ENCODE measurements around the gene ZDHHC12. TPM values are rescaled to one million over a fixed set of nuclear protein-coding genes. Genes with fewer than 3 reads are reported as not detected.

ZDHHC12 gene
- total and polyA plus RNA-seq, 7 experiments from 2014 or later, result 21.2 to 74.2 (median 27.7) TPM

- Mint-ChIP-seq H3K9me3 (no peaks in the 10 kb centered on the region), H3K4me3 (no peak overlapping the region), H3K27ac (no peak overlapping the region), H3K4me1 (peaks cover 0 to 15% (median 4%) of the 10 kb centered on the region in 7 donors), H3K36me3 (peaks cover 0 to 19% (median 0%) of the 10 kb centered on the region in 5 donors), H3K27me3 (no peaks in the 10 kb centered on the region)
- Histone ChIP-seq H3K27ac (ENCODE audit: low read depth, low read length) (no peak overlapping the region), H3K27me3 (ENCODE audit: control insufficient read depth in 2 of 2, insufficient read depth in 2 of 2, low read length in 2 of 2) (no peaks in the 10 kb centered on the region), H3K36me3 (ENCODE audit: control insufficient read depth in 2 of 3, insufficient read depth in 3 of 3, low read length in 3 of 3) (peaks cover 0 to 56% (median 6%) of the 10 kb centered on the region in 3 experiments), H3K4me3 (ENCODE audit: low read length) (no peak overlapping the region), H3K9me3 (ENCODE audit: control insufficient read depth in 2 of 3, low read length in 3 of 3) (no peaks in the 10 kb centered on the region), H3K4me1 (ENCODE audit: control insufficient read depth in 2 of 2, insufficient read depth in 2 of 2, low read length in 2 of 2) (no peaks in the 10 kb centered on the region)
- POLR2A ChIA-PET, result no interaction called here
- intact Hi-C loops (cut with micrococcal nuclease), result no loop called here
- CTCF ChIA-PET, result interaction anchor here (0.6 kb wide), 1 partner anchor 900 kb away, joined by 3 read pairs; no protein-coding TSS in a partner anchor
- ATAC-seq, result no peak
- no peak for DNase-seq
Measured at GRCh38 chr9:128753627-128754026, 29.7 kb upstream of the ZDHHC12 start.

GRCh38 chr9:128750926-128751595, 27.1 kb upstream of the ZDHHC12 start:
- Mint-ChIP-seq H3K36me3 (peaks cover 0 to 21% (median 0%) of the 10 kb centered on the region in 5 donors), H3K27ac (no peak overlapping the region), H3K4me1 (peaks cover 0 to 7% (median 0%) of the 10 kb centered on the region in 7 donors), H3K9me3 (no peaks in the 10 kb centered on the region), H3K4me3 (no peak overlapping the region), H3K27me3 (no peaks in the 10 kb centered on the region)
- Histone ChIP-seq H3K27me3 (ENCODE audit: control insufficient read depth in 2 of 2, insufficient read depth in 2 of 2, low read length in 2 of 2) (no peaks in the 10 kb centered on the region), H3K4me3 (ENCODE audit: low read length) (no peak overlapping the region), H3K36me3 (ENCODE audit: control insufficient read depth in 2 of 3, insufficient read depth in 3 of 3, low read length in 3 of 3) (peaks cover 0 to 56% (median 9%) of the 10 kb centered on the region in 3 experiments), H3K9me3 (ENCODE audit: control insufficient read depth in 2 of 3, low read length in 3 of 3) (no peaks in the 10 kb centered on the region), H3K27ac (ENCODE audit: low read depth, low read length) (no peak overlapping the region), H3K4me1 (ENCODE audit: control insufficient read depth in 2 of 2, insufficient read depth in 2 of 2, low read length in 2 of 2) (no peaks in the 10 kb centered on the region)
- POLR2A ChIA-PET, result no interaction called here
- DNase-seq, result no peak
- no peak for ATAC-seq
- intact Hi-C loops (cut with micrococcal nuclease), result no loop called here
- CTCF ChIA-PET, result no interaction called here

- H3K4me3 ChIP-seq (ENCODE audit: low read length), result no peak overlapping the region
- peaks cover 0 to 21% (median 10%) of the 10 kb centered on the region in 3 experiments for H3K36me3 ChIP-seq (ENCODE audit: control insufficient read depth in 2 of 3, insufficient read depth in 3 of 3, low read length in 3 of 3)
- no peak overlapping the region for H3K4me3 Mint-ChIP-seq
- intact Hi-C loops (cut with micrococcal nuclease), result no loop called here
- H3K27ac ChIP-seq (ENCODE audit: low read depth, low read length), result no peak overlapping the region
- H3K27ac Mint-ChIP-seq, result peak overlapping the region in 1 of 9 donors; percentile 25
- ATAC-seq (no peak), DNase-seq (no peak)
- H3K36me3 Mint-ChIP-seq, result peaks cover 0 to 11% (median 1%) of the 10 kb centered on the region in 5 donors
- H3K27me3 Mint-ChIP-seq, result no peaks in the 10 kb centered on the region
- no peaks in the 10 kb centered on the region for H3K4me1 ChIP-seq (ENCODE audit: control insufficient read depth in 2 of 2, insufficient read depth in 2 of 2, low read length in 2 of 2)
- no peaks in the 10 kb centered on the region for H3K4me1 Mint-ChIP-seq
- H3K9me3 ChIP-seq (ENCODE audit: control insufficient read depth in 2 of 3, low read length in 3 of 3), result no peaks in the 10 kb centered on the region
- CTCF ChIA-PET, result no interaction called here
- H3K27me3 ChIP-seq (ENCODE audit: control insufficient read depth in 2 of 2, insufficient read depth in 2 of 2, low read length in 2 of 2), result no peaks in the 10 kb centered on the region
- no peaks in the 10 kb centered on the region for H3K9me3 Mint-ChIP-seq
- POLR2A ChIA-PET, result no interaction called here
Measured at GRCh38 chr9:128747241-128747640, 23.3 kb upstream of the ZDHHC12 start.

GRCh38 chr9:128743421-128743820, 19.5 kb upstream of the ZDHHC12 start:
- POLR2A ChIA-PET, result no interaction called here
- ATAC-seq, result no peak

GRCh38 chr9:128742401-128742800, 18.5 kb upstream of the ZDHHC12 start:
- Histone ChIP-seq H3K4me3 (ENCODE audit: low read length) (no peak overlapping the region), H3K36me3 (ENCODE audit: control insufficient read depth in 2 of 3, insufficient read depth in 3 of 3, low read length in 3 of 3) (peaks cover 0 to 31% (median 19%) of the 10 kb centered on the region in 3 experiments), H3K27me3 (ENCODE audit: control insufficient read depth in 2 of 2, insufficient read depth in 2 of 2, low read length in 2 of 2) (no peaks in the 10 kb centered on the region), H3K27ac (ENCODE audit: low read depth, low read length) (no peak overlapping the region), H3K9me3 (ENCODE audit: control insufficient read depth in 2 of 3, low read length in 3 of 3) (no peaks in the 10 kb centered on the region), H3K4me1 (ENCODE audit: control insufficient read depth in 2 of 2, insufficient read depth in 2 of 2, low read length in 2 of 2) (no peaks in the 10 kb centered on the region)
- Mint-ChIP-seq H3K27me3 (no peaks in the 10 kb centered on the region), H3K4me1 (peaks cover 0 to 4% (median 0%) of the 10 kb centered on the region in 7 donors), H3K9me3 (no peaks in the 10 kb centered on the region), H3K27ac (no peak overlapping the region), H3K36me3 (peaks cover 0 to 24% (median 2%) of the 10 kb centered on the region in 5 donors), H3K4me3 (no peak overlapping the region)
- intact Hi-C loops (cut with micrococcal nuclease), result no loop called here
- DNase-seq, result no peak
- ChIA-PET POLR2A (interaction anchor here (0.9 kb wide), 1 partner anchor 10 kb away, joined by 3 read pairs; no protein-coding TSS in a partner anchor), CTCF (interaction anchor here (0.6 kb wide), 1 partner anchor 122 kb away, joined by 3 read pairs; no protein-coding TSS in a partner anchor)
- ATAC-seq, result no peak

More at GRCh38 chr9:128743421-128743820, 19.5 kb upstream of the ZDHHC12 start:
- Histone ChIP-seq H3K4me3 (ENCODE audit: low read length) (no peak overlapping the region), H3K4me1 (ENCODE audit: control insufficient read depth in 2 of 2, insufficient read depth in 2 of 2, low read length in 2 of 2) (no peaks in the 10 kb centered on the region), H3K9me3 (ENCODE audit: control insufficient read depth in 2 of 3, low read length in 3 of 3) (no peaks in the 10 kb centered on the region), H3K36me3 (ENCODE audit: control insufficient read depth in 2 of 3, insufficient read depth in 3 of 3, low read length in 3 of 3) (peaks cover 0 to 30% (median 20%) of the 10 kb centered on the region in 3 experiments), H3K27ac (ENCODE audit: low read depth, low read length) (no peak overlapping the region), H3K27me3 (ENCODE audit: control insufficient read depth in 2 of 2, insufficient read depth in 2 of 2, low read length in 2 of 2) (no peaks in the 10 kb centered on the region)
- no peak for DNase-seq
- no peaks in the 10 kb centered on the region for H3K27me3 Mint-ChIP-seq
- no peak overlapping the region for H3K27ac Mint-ChIP-seq
- no peaks in the 10 kb centered on the region for H3K9me3 Mint-ChIP-seq
- peaks cover 0 to 4% (median 0%) of the 10 kb centered on the region in 7 donors for H3K4me1 Mint-ChIP-seq
- no peak overlapping the region for H3K4me3 Mint-ChIP-seq
- H3K36me3 Mint-ChIP-seq, result peaks cover 0 to 21% (median 1%) of the 10 kb centered on the region in 5 donors
- CTCF ChIA-PET, result interaction anchor here (0.6 kb wide), 1 partner anchor 79 kb away, joined by 3 read pairs; no protein-coding TSS in a partner anchor
- intact Hi-C loops (cut with micrococcal nuclease), result no loop called here

GRCh38 chr9:128735373-128735772, 11.4 kb upstream of the ZDHHC12 start:
- no peak for ATAC-seq
- intact Hi-C loops (cut with micrococcal nuclease), result no loop called here
- Mint-ChIP-seq H3K27ac (peak overlapping the region in 2 of 9 donors; percentile 67 to 72), H3K4me3 (no peak overlapping the region), H3K4me1 (peaks cover 0 to 3% (median 0%) of the 10 kb centered on the region in 7 donors), H3K27me3 (no peaks in the 10 kb centered on the region), H3K36me3 (peaks cover 2 to 18% (median 11%) of the 10 kb centered on the region in 5 donors), H3K9me3 (no peaks in the 10 kb centered on the region)
- Histone ChIP-seq H3K4me1 (ENCODE audit: control insufficient read depth in 2 of 2, insufficient read depth in 2 of 2, low read length in 2 of 2) (no peaks in the 10 kb centered on the region), H3K9me3 (ENCODE audit: control insufficient read depth in 2 of 3, low read length in 3 of 3) (no peaks in the 10 kb centered on the region), H3K4me3 (ENCODE audit: low read length) (no peak overlapping the region), H3K36me3 (ENCODE audit: control insufficient read depth in 2 of 3, insufficient read depth in 3 of 3, low read length in 3 of 3) (peaks cover 0 to 60% (median 14%) of the 10 kb centered on the region in 3 experiments), H3K27ac (ENCODE audit: low read depth, low read length) (no peak overlapping the region), H3K27me3 (ENCODE audit: control insufficient read depth in 2 of 2, insufficient read depth in 2 of 2, low read length in 2 of 2) (no peaks in the 10 kb centered on the region)
- POLR2A ChIA-PET, result interaction anchor here (1.5 kb wide), 1 partner anchor 36 kb away, joined by 3 read pairs; no protein-coding TSS in a partner anchor
- DNase-seq, result no peak
- CTCF ChIA-PET, result no interaction called here

All from naive thymus-derived CD4-positive, alpha-beta T cell (primary cell).